ENCODE measurements around the gene FAM25G. TPM values are rescaled to one million over a fixed set of nuclear protein-coding genes. Genes with fewer than 3 reads are reported as not detected.
"Not testable (repeated sequence)": the region's sequence is repeated elsewhere in the genome, so short reads cannot be mapped to it uniquely, and the experiment has no call there.

The FAM25G gene
- polyA plus RNA-seq, 2 donors, result 6.3 to 123 TPM

- 89 to 91% methylated on average over 4 to 5 of the region's 7 CpGs for WGBS, 2 donors
- H3K9me3 ChIP-seq (ENCODE audit: control insufficient read depth in 2 of 2, insufficient read depth in 1 of 2, low read depth in 1 of 2, low read length in 1 of 2); H3K36me3 ChIP-seq (ENCODE audit: control insufficient read depth in 2 of 2, insufficient read depth in 2 of 2, low read length in 1 of 2); H3K4me3 ChIP-seq (ENCODE audit: low read depth in 1 of 2, low read length in 2 of 2); H3K27ac ChIP-seq (ENCODE audit: low read depth in 2 of 2, low read length in 1 of 2); H3K27me3 ChIP-seq (ENCODE audit: control insufficient read depth in 1 of 2, insufficient read depth in 2 of 2, low read length in 2 of 2); H3K4me1 ChIP-seq (ENCODE audit: control insufficient read depth in 2 of 2, insufficient read depth in 2 of 2, low read length in 1 of 2): not testable (repeated sequence)
These were observed 23.5 kb downstream of the FAM25G start for GRCh38 chr10:47467957-47468356.

DNA sequence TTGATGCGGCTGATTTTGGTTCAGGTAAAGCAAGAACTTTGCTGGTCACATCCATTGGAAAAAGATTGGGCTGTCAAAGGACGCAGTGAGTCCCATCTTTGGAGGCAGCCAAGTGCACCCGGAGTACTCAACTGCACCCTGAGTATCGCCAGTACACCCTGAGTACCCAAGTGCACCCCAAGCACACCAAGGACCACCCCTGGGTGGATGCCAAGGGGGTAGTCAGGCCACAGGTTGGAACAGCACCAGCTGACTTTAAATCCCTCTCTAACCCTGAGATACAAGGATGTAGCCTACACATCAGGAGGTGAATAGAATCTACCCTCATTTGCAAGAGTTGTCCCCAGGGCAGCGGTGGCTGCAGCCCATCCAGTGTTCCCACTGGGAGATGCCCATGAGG, 24.0 kb downstream of the FAM25G start:
- not testable (repeated sequence) for H3K4me3 ChIP-seq (ENCODE audit: low read depth in 1 of 2, low read length in 2 of 2); H3K36me3 ChIP-seq (ENCODE audit: control insufficient read depth in 2 of 2, insufficient read depth in 2 of 2, low read length in 1 of 2); H3K27me3 ChIP-seq (ENCODE audit: control insufficient read depth in 1 of 2, insufficient read depth in 2 of 2, low read length in 2 of 2); H3K27ac ChIP-seq (ENCODE audit: low read depth in 2 of 2, low read length in 1 of 2); H3K4me1 ChIP-seq (ENCODE audit: control insufficient read depth in 2 of 2, insufficient read depth in 2 of 2, low read length in 1 of 2); H3K9me3 ChIP-seq (ENCODE audit: control insufficient read depth in 2 of 2, insufficient read depth in 1 of 2, low read depth in 1 of 2, low read length in 1 of 2)
- 93 to 96% methylated on average over 4 to 5 of the region's 5 CpGs for WGBS, 2 donors

DNA sequence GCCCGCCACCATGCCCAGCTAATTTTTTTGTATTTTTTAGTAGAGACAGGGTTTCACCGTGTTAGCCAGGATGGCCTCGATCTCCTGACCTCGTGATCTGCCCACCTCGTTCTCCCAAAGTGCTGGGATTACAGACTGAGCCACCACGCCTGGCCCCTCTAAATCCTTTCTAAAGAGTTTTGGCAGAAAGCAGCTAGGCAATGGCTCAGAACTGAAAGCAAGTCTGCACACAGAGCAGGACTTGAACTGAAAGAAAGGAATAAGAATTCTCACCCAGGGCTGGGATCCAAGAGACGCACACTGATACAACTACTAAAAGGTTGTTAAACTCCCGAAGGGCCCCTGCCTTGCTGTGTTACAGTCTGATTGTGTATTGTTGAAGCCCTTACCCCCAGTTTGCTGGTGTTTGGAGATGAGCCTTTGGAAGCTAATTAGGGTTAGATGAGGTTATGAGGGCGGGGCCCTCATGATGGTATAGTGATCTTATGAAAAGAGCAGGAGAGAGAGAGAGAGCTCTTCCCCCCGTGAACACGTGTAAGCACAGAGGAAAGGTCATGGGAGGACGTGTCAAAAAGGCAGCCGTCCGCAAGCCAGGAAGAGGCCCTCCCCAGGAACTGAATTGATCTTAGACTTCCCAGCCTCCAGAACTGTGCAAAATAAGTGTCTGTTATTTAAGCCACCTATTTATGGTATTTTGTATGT, 26.1 kb downstream of the FAM25G start:
- WGBS, 2 donors, result 52 to 58% methylated on average over 10 to 14 of the region's 14 CpGs
- H3K4me3 ChIP-seq (ENCODE audit: low read depth in 1 of 2, low read length in 2 of 2); H3K27ac ChIP-seq (ENCODE audit: low read depth in 2 of 2, low read length in 1 of 2); H3K27me3 ChIP-seq (ENCODE audit: control insufficient read depth in 1 of 2, insufficient read depth in 2 of 2, low read length in 2 of 2); H3K36me3 ChIP-seq (ENCODE audit: control insufficient read depth in 2 of 2, insufficient read depth in 2 of 2, low read length in 1 of 2); H3K4me1 ChIP-seq (ENCODE audit: control insufficient read depth in 2 of 2, insufficient read depth in 2 of 2, low read length in 1 of 2); H3K9me3 ChIP-seq (ENCODE audit: control insufficient read depth in 2 of 2, insufficient read depth in 1 of 2, low read depth in 1 of 2, low read length in 1 of 2): not testable (repeated sequence)

DNA sequence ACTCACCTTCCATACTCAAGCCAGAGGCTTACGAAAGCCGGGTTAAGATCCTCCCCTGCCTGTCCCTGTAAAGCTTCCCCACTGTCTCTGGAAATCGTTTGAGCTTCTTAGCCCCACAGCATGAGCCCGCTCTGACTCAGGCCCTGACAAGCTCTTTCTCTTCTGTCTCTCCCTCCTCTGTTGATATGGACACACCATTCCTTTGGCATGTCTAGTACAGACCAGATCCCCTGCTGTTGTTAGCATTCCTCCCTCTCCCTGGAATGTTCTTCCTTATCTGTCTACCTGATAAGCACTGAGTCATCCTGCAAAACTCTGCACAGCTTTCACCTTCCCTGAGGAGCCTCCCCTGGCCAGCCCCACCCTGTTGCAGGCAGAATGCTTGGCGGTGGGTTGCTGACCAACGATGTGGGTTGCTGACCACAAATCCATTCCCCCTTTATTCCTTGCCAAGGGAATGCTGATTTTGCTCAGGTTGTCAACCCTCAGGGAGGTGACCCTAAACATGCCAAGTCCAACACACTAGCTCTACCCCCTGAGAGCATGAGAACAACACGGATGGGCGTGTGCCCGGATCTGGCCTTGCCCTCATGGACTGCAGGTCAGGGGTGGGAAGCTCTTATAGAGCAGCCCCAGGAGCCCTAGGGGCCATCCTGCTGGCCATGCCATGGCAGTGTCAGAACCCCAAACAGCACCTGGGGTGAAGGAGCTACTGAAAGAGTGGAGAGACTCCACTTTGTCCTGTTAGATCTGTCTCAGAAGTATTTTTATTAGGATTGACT, 28.7 kb downstream of the FAM25G start:
- not testable (repeated sequence) for H3K27ac ChIP-seq (ENCODE audit: low read depth in 2 of 2, low read length in 1 of 2); H3K9me3 ChIP-seq (ENCODE audit: control insufficient read depth in 2 of 2, insufficient read depth in 1 of 2, low read depth in 1 of 2, low read length in 1 of 2); H3K4me3 ChIP-seq (ENCODE audit: low read depth in 1 of 2, low read length in 2 of 2); H3K36me3 ChIP-seq (ENCODE audit: control insufficient read depth in 2 of 2, insufficient read depth in 2 of 2, low read length in 1 of 2); H3K4me1 ChIP-seq (ENCODE audit: control insufficient read depth in 2 of 2, insufficient read depth in 2 of 2, low read length in 1 of 2); H3K27me3 ChIP-seq (ENCODE audit: control insufficient read depth in 1 of 2, insufficient read depth in 2 of 2, low read length in 2 of 2)
- WGBS, 2 donors, result 74 to 89% methylated on average over 3 of the region's 9 CpGs

- peak overlapping the region in 1 of 2 donors; percentile 11 for H3K4me3 ChIP-seq (ENCODE audit: low read depth in 1 of 2, low read length in 2 of 2)
These were observed 30.2 kb downstream of the FAM25G start for GRCh38 chr10:47461261-47461687.

GRCh38 chr10:47458466-47459154, 32.9 kb downstream of the FAM25G start:
- Histone ChIP-seq H3K4me1 (ENCODE audit: control insufficient read depth in 2 of 2, insufficient read depth in 2 of 2, low read length in 1 of 2) (no peaks in the 10 kb centered on the region), H3K27me3 (ENCODE audit: control insufficient read depth in 1 of 2, insufficient read depth in 2 of 2, low read length in 2 of 2) (no peaks in the 10 kb centered on the region), H3K36me3 (ENCODE audit: control insufficient read depth in 2 of 2, insufficient read depth in 2 of 2, low read length in 1 of 2) (no peaks in the 10 kb centered on the region), H3K9me3 (ENCODE audit: control insufficient read depth in 2 of 2, insufficient read depth in 1 of 2, low read depth in 1 of 2, low read length in 1 of 2) (no peaks in the 10 kb centered on the region), H3K27ac (ENCODE audit: low read depth in 2 of 2, low read length in 1 of 2) (no peak overlapping the region), H3K4me3 (ENCODE audit: low read depth in 1 of 2, low read length in 2 of 2) (no peak overlapping the region)
- WGBS, 2 donors, result 70 to 76% methylated on average over 4 of the region's 4 CpGs

More at GRCh38 chr10:47461261-47461687, 30.2 kb downstream of the FAM25G start:
- not testable (repeated sequence) for H3K9me3 ChIP-seq (ENCODE audit: control insufficient read depth in 2 of 2, insufficient read depth in 1 of 2, low read depth in 1 of 2, low read length in 1 of 2); H3K36me3 ChIP-seq (ENCODE audit: control insufficient read depth in 2 of 2, insufficient read depth in 2 of 2, low read length in 1 of 2); H3K4me1 ChIP-seq (ENCODE audit: control insufficient read depth in 2 of 2, insufficient read depth in 2 of 2, low read length in 1 of 2); H3K27me3 ChIP-seq (ENCODE audit: control insufficient read depth in 1 of 2, insufficient read depth in 2 of 2, low read length in 2 of 2)
- peak overlapping the region in 1 of 2 donors; percentile 22 for H3K27ac ChIP-seq (ENCODE audit: low read depth in 2 of 2, low read length in 1 of 2)
- WGBS, 2 donors, result 1 to 2% methylated on average over 17 to 29 of the region's 37 CpGs

DNA sequence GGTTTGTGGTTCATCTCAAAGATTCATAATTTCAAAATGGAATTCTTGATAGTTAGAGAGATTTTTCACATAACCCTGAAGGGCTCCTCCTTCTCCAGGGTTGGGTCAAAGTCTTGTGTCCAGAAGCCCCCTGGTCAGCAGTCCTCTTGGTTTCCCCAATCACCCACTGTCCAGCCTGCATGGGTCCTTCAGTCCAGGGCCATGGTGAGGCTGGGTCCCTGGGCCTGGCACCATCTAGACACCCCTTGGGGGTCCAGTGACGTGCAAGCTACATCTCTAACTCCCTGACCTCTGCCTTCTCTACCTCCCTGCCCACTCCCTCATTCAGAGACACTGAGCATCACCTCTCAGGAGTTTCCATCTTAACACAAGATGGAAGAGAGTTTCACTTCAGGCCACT, 33.7 kb downstream of the FAM25G start:
- Histone ChIP-seq H3K4me1 (ENCODE audit: control insufficient read depth in 2 of 2, insufficient read depth in 2 of 2, low read length in 1 of 2) (no peaks in the 10 kb centered on the region), H3K36me3 (ENCODE audit: control insufficient read depth in 2 of 2, insufficient read depth in 2 of 2, low read length in 1 of 2) (no peaks in the 10 kb centered on the region), H3K27me3 (ENCODE audit: control insufficient read depth in 1 of 2, insufficient read depth in 2 of 2, low read length in 2 of 2) (no peaks in the 10 kb centered on the region), H3K9me3 (ENCODE audit: control insufficient read depth in 2 of 2, insufficient read depth in 1 of 2, low read depth in 1 of 2, low read length in 1 of 2) (no peaks in the 10 kb centered on the region), H3K27ac (ENCODE audit: low read depth in 2 of 2, low read length in 1 of 2) (no peak overlapping the region), H3K4me3 (ENCODE audit: low read depth in 1 of 2, low read length in 2 of 2) (no peak overlapping the region)
- whole genome bisulfite sequencing, 2 donors, result 79 to 80% methylated on average over 1 of the region's 1 CpG

DNA sequence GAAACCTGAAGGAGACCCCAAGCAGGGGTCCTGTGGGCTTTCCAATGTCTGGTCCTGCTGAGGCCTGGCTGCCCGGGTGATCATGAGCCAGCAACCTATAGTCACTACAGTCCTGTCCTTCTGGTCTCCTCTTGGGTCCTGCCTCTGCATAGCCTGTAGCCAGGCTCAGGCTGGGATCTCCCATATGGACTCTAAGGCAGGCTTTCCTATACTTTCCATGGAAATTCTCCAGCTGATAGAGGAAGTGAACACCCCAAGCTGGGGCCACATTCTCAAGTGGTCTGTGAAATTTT, 34.0 kb downstream of the FAM25G start:
- Histone ChIP-seq H3K27ac (ENCODE audit: low read depth in 2 of 2, low read length in 1 of 2) (no peak overlapping the region), H3K4me1 (ENCODE audit: control insufficient read depth in 2 of 2, insufficient read depth in 2 of 2, low read length in 1 of 2) (no peaks in the 10 kb centered on the region), H3K27me3 (ENCODE audit: control insufficient read depth in 1 of 2, insufficient read depth in 2 of 2, low read length in 2 of 2) (no peaks in the 10 kb centered on the region), H3K9me3 (ENCODE audit: control insufficient read depth in 2 of 2, insufficient read depth in 1 of 2, low read depth in 1 of 2, low read length in 1 of 2) (no peaks in the 10 kb centered on the region), H3K4me3 (ENCODE audit: low read depth in 1 of 2, low read length in 2 of 2) (no peak overlapping the region), H3K36me3 (ENCODE audit: control insufficient read depth in 2 of 2, insufficient read depth in 2 of 2, low read length in 1 of 2) (no peaks in the 10 kb centered on the region)
- WGBS, 2 donors, result 96 to 100% methylated on average over 1 of the region's 1 CpG

GRCh38 chr10:47456794-47457527, 34.5 kb downstream of the FAM25G start:
- no peak overlapping the region for H3K4me3 ChIP-seq (ENCODE audit: low read depth in 1 of 2, low read length in 2 of 2)
- H3K36me3 ChIP-seq (ENCODE audit: control insufficient read depth in 2 of 2, insufficient read depth in 2 of 2, low read length in 1 of 2), result no peaks in the 10 kb centered on the region
- H3K9me3 ChIP-seq (ENCODE audit: control insufficient read depth in 2 of 2, insufficient read depth in 1 of 2, low read depth in 1 of 2, low read length in 1 of 2), result no peaks in the 10 kb centered on the region
- 81 to 85% methylated on average over 6 of the region's 6 CpGs for WGBS, 2 donors
- no peak overlapping the region for H3K27ac ChIP-seq (ENCODE audit: low read depth in 2 of 2, low read length in 1 of 2)
- H3K4me1 ChIP-seq (ENCODE audit: control insufficient read depth in 2 of 2, insufficient read depth in 2 of 2, low read length in 1 of 2), result no peaks in the 10 kb centered on the region
- H3K27me3 ChIP-seq (ENCODE audit: control insufficient read depth in 1 of 2, insufficient read depth in 2 of 2, low read length in 2 of 2), result no peaks in the 10 kb centered on the region

Data from esophagus (tissue), 2 donors.